Daoy (cell line): ENCODE data around the gene PDE6G. TPM values are rescaled to one million over a fixed set of nuclear protein-coding genes. Genes with fewer than 3 reads are reported as not detected.

Source experiments
- DNase-seq: peaks from one replicate; pipeline ENCODE4 v3.0.0-alpha.2; 2015; ENCODE audit warnings: low read depth
- total RNA-seq: library from RNA; depleted of rRNA; stranded (reverse); fragments of >200 nt; shearing (Covaris generic); gene quantifications from 2 replicates; pipeline ENCODE4 v1.2.3, GENCODE V29; 2014

PDE6G gene
- total RNA-seq, 1 experiment from 2014 or later, result 2.5 TPM

GRCh38 chr17:81662002-81662401 lies 5.7 kb upstream of the PDE6G start:
- no peak for DNase-seq

- DNase-seq, result no peak
Observed at GRCh38 chr17:81660441-81660840, 4.1 kb upstream of the PDE6G start.

GRCh38 chr17:81659038-81659437 lies 2.7 kb upstream of the PDE6G start:
- no peak for DNase-seq

GRCh38 chr17:81656835-81657234 lies 493 bp upstream of the PDE6G start:
- no peak for DNase-seq

- DNase-seq, result no peak
Observed at GRCh38 chr17:81655378-81656117, 794 bp downstream of the PDE6G start.

- no peak for DNase-seq
Observed at GRCh38 chr17:81652906-81653771, 3.2 kb downstream of the PDE6G start.

- DNase-seq, result peak; percentile 80
Observed at GRCh38 chr17:81651692-81652091, 4.7 kb downstream of the PDE6G start.

- no peak for DNase-seq
Observed at GRCh38 chr17:81650951-81651350, 5.4 kb downstream of the PDE6G start.

- DNase-seq, result no peak
Observed at GRCh38 chr17:81648707-81649085, 7.6 kb downstream of the PDE6G start.

GRCh38 chr17:81648013-81648706 lies 8.2 kb downstream of the PDE6G start:
- DNase-seq, result no peak

- DNase-seq, result no peak
Observed at GRCh38 chr17:81647640-81648012, 8.7 kb downstream of the PDE6G start.

GRCh38 chr17:81646869-81647600 lies 9.3 kb downstream of the PDE6G start:
- DNase-seq, result no peak

GRCh38 chr17:81644976-81645952 lies 11.1 kb downstream of the PDE6G start:
- no peak for DNase-seq

GRCh38 chr17:81644496-81644895 lies 11.8 kb downstream of the PDE6G start:
- no peak for DNase-seq

GRCh38 chr17:81641825-81642489 lies 14.4 kb downstream of the PDE6G start:
- peak; percentile 75 for DNase-seq

- DNase-seq, result no peak
Observed at GRCh38 chr17:81640011-81640410, 16.3 kb downstream of the PDE6G start.

GRCh38 chr17:81638683-81639082 lies 17.7 kb downstream of the PDE6G start:
- DNase-seq, result no peak

- DNase-seq, result peak; percentile 92
Observed at GRCh38 chr17:81636505-81637288, 19.6 kb downstream of the PDE6G start, which contains the start of the genes NPLOC4 and TSPAN10. NPLOC4 (minus strand) TSS chr17:81637112; CDS start chr17:81636930, 182 bp downstream. TSPAN10 (plus strand) TSS chr17:81637196; CDS start chr17:81642413, 5,217 bp downstream.

- DNase-seq, result peak; percentile 70
Observed at GRCh38 chr17:81635973-81636504, 20.3 kb downstream of the PDE6G start.
